IMR-90 (cell line): ENCODE data around the gene PPP1R16B. TPM values are rescaled to one million over a fixed set of nuclear protein-coding genes. Genes with fewer than 3 reads are reported as not detected.

ENCODE experiments used
- ATAC-seq: fragments of 200-7000 bp; cut with Tn5 transposase; 2 replicates; pipeline ENCODE4 v1.9.1; 2020; ENCODE audit warnings: low read depth, mild to moderate bottlenecking, moderate library complexity
- BruUV-seq: library from RNA; stranded (reverse); fragments of 400-500 nt; replicated peaks from 2 replicates; lab custom pipeline; 2021; lab: Mats Ljungman, UMichigan
- CTCF ChIA-PET: fragments of 300-600 bp; formaldehyde crosslinking; extraction: SDS; loops from one replicate; lab custom pipeline; 2021; ENCODE audit warnings: antibody characterized with exemption; lab: Yijun Ruan, JAX
- POLR2A ChIA-PET: fragments of 300-600 bp; sonication (Branson Sonifier 250); formaldehyde crosslinking; loops from one replicate; lab custom pipeline; 2022; ENCODE audit warnings: antibody characterized with exemption; ENCODE audit not compliant: unreplicated experiment; lab: Charles Lee
- DNase-seq: peaks from one replicate; pipeline ENCODE4 v3.0.0; 2013
- H2AFZ ChIP-seq: replicated peaks from 2 replicates; pipeline ENCODE3; 2013; ENCODE audit warnings: low read length, mild to moderate bottlenecking; ENCODE audit not compliant: poor library complexity
- H2AK5ac ChIP-seq: 2 replicates; pipeline ENCODE4 v1.6.1; 2013; ENCODE audit warnings: low read depth, low read length, inconsistent platforms
- H2AK9ac ChIP-seq: replicated peaks from 2 replicates; pipeline ENCODE3; 2013; ENCODE audit warnings: mild to moderate bottlenecking, low read depth, low read length, moderate library complexity; ENCODE audit not compliant: poor library complexity
- H2BK120ac ChIP-seq: 2 replicates; pipeline ENCODE4 v1.6.1; 2013; ENCODE audit warnings: low read depth, low read length, inconsistent platforms
- H2BK15ac ChIP-seq: 3 replicates; pipeline ENCODE4 v1.6.1; 2013; ENCODE audit warnings: low read depth, low read length, inconsistent platforms
- H2BK20ac ChIP-seq: 2 replicates; pipeline ENCODE4 v1.6.1; 2013; ENCODE audit warnings: low read depth, mild to moderate bottlenecking, inconsistent platforms, low read length, moderate library complexity
- H2BK5ac ChIP-seq: 2 replicates; pipeline ENCODE4 v1.6.1; 2013; ENCODE audit warnings: mild to moderate bottlenecking, low read depth, low read length, inconsistent platforms; ENCODE audit not compliant: poor library complexity, severe bottlenecking
- H3K14ac ChIP-seq: replicated peaks from 2 replicates; pipeline ENCODE4 v1.6.1; 2013; ENCODE audit warnings: low read depth, low read length, inconsistent platforms
- H3K18ac ChIP-seq: 2 replicates; pipeline ENCODE4 v1.6.1; 2013; ENCODE audit warnings: low read depth, low read length, control low read depth
- H3K23ac ChIP-seq: 2 replicates; pipeline ENCODE4 v1.6.1; 2013; ENCODE audit warnings: low read depth, low read length, inconsistent platforms
- H3K27ac ChIP-seq: 2 replicates; pipeline ENCODE4 v1.5.1; 2013; ENCODE audit warnings: mild to moderate bottlenecking, control low read depth, low read length; ENCODE audit not compliant: insufficient read depth
- H3K27me3 ChIP-seq: 2 replicates; pipeline ENCODE4 v1.6.1; 2013; ENCODE audit warnings: low read length; ENCODE audit not compliant: control insufficient read depth, insufficient read depth
- H3K36me3 ChIP-seq: 2 replicates; pipeline ENCODE4 v1.6.1; 2013; ENCODE audit warnings: low read length, mixed read lengths; ENCODE audit not compliant: control insufficient read depth, insufficient read depth
- H3K4ac ChIP-seq: 2 replicates; pipeline ENCODE4 v1.6.1; 2013; ENCODE audit warnings: low read depth, low read length, inconsistent platforms
- H3K4me1 ChIP-seq: 2 replicates; pipeline ENCODE4 v1.6.1; 2013; ENCODE audit warnings: low read length, mixed read lengths; ENCODE audit not compliant: control insufficient read depth, insufficient read depth
- H3K4me2 ChIP-seq: 2 replicates; pipeline ENCODE4 v1.6.1; 2013; ENCODE audit warnings: low read depth, mild to moderate bottlenecking, control low read depth, low read length, moderate library complexity
- H3K4me3 ChIP-seq: 2 replicates; pipeline ENCODE4 v1.5.1; 2013; ENCODE audit warnings: low read depth, mild to moderate bottlenecking, control low read depth, low read length, moderate library complexity; ENCODE audit not compliant: insufficient read depth
- H3K56ac ChIP-seq: 2 replicates; pipeline ENCODE4 v1.6.1; 2013; ENCODE audit warnings: low read length, inconsistent platforms; ENCODE audit not compliant: insufficient read depth; ENCODE audit errors: extremely low read depth
- H3K79me1 ChIP-seq, 2 experiments: 2 replicates each; pipeline ENCODE4 v1.6.1; 2013; ENCODE audit warnings: low read length in 2 of 2, inconsistent platforms in 1 of 2, low read depth in 1 of 2
- H3K9ac ChIP-seq: 2 replicates; pipeline ENCODE4 v1.6.1; 2013; ENCODE audit warnings: low read depth, low read length, control low read depth
- H3K9me1 ChIP-seq: 2 replicates; pipeline ENCODE4 v1.6.1; 2013; ENCODE audit warnings: low read length, inconsistent platforms; ENCODE audit not compliant: insufficient read depth
- H3K9me3 ChIP-seq: 2 replicates; pipeline ENCODE4 v1.6.1; 2013; ENCODE audit warnings: low read length; ENCODE audit not compliant: control insufficient read depth, insufficient read depth
- H4K20me1 ChIP-seq: 2 replicates; pipeline ENCODE4 v1.6.1; 2013; ENCODE audit warnings: low read length, inconsistent platforms; ENCODE audit not compliant: insufficient read depth
- H4K5ac ChIP-seq: 2 replicates; pipeline ENCODE4 v1.6.1; 2013; ENCODE audit warnings: mild to moderate bottlenecking, low read depth, low read length, control low read depth
- H4K8ac ChIP-seq, 2 experiments: 2 replicates each; pipeline ENCODE4 v1.6.1; 2013; ENCODE audit warnings: low read depth in 2 of 2, low read length in 2 of 2, control low read depth in 1 of 2, inconsistent platforms in 1 of 2
- H4K91ac ChIP-seq: 2 replicates; pipeline ENCODE4 v1.6.1; 2013; ENCODE audit warnings: low read depth, low read length, inconsistent platforms; ENCODE audit not compliant: insufficient read depth
- BHLHE40 ChIP-seq: fragments of 150-350 bp; IDR thresholded peaks from 2 replicates; pipeline ENCODE4 v1.6.1; 2016; ENCODE audit warnings: mild to moderate bottlenecking, low read depth, low read length
- CEBPB ChIP-seq: IDR thresholded peaks from 2 replicates; pipeline ENCODE4 v1.6.1; 2012; ENCODE audit warnings: low read depth, low read length, improper control_type of control experiment
- CHD1 ChIP-seq: IDR thresholded peaks from 2 replicates; pipeline ENCODE4 v1.6.1; 2012; ENCODE audit warnings: low read depth, low read length, improper control_type of control experiment
- FOS ChIP-seq: fragments of 150-350 bp; IDR thresholded peaks from 2 replicates; pipeline ENCODE4 v1.6.1; 2016; ENCODE audit warnings: low read depth, low read length
- MAFK ChIP-seq: IDR thresholded peaks from 2 replicates; pipeline ENCODE4 v1.6.1; 2012; ENCODE audit warnings: low read depth, low read length, improper control_type of control experiment
- MAZ ChIP-seq: IDR thresholded peaks from 2 replicates; pipeline ENCODE4 v1.6.1; 2012; ENCODE audit warnings: low read depth, mild to moderate bottlenecking, low read length, improper control_type of control experiment, moderate library complexity, borderline replicate concordance
- MXI1 ChIP-seq: IDR thresholded peaks from 2 replicates; pipeline ENCODE4 v1.6.1; 2012; ENCODE audit warnings: low read depth, mild to moderate bottlenecking, low read length, moderate library complexity, borderline replicate concordance
- NFE2L2 ChIP-seq: fragments of 150-350 bp; IDR thresholded peaks from 2 replicates; pipeline ENCODE4 v1.6.1; 2016; ENCODE audit warnings: low read depth, mild to moderate bottlenecking, low read length
- POLR2A ChIP-seq: IDR thresholded peaks from 2 replicates; pipeline ENCODE4 v1.6.1; 2012; ENCODE audit warnings: mild to moderate bottlenecking, low read depth, low read length
- RAD21 ChIP-seq: IDR thresholded peaks from 2 replicates; pipeline ENCODE4 v1.6.1; 2012; ENCODE audit warnings: low read length, improper control_type of control experiment
- RCOR1 ChIP-seq: IDR thresholded peaks from 2 replicates; pipeline ENCODE4 v1.6.1; 2012; ENCODE audit warnings: mild to moderate bottlenecking, low read length, improper control_type of control experiment; ENCODE audit not compliant: insufficient replicate concordance
- RFX5 ChIP-seq: IDR thresholded peaks from 2 replicates; pipeline ENCODE4 v1.8.0; 2012; ENCODE audit warnings: low read depth, mild to moderate bottlenecking, low read length, moderate library complexity
- SMC3 ChIP-seq: fragments of 150-350 bp; IDR thresholded peaks from 2 replicates; pipeline ENCODE4 v1.6.1; 2016; ENCODE audit warnings: low read depth, mild to moderate bottlenecking, antibody characterized with exemption, low read length, moderate library complexity
- WGBS, 2 experiments: methylation state at CpG; one replicate each; pipeline versions ENCODE4 v1.1.5 to v1.1.7; 2013; ENCODE audit warnings: missing lambda C conversion rate in 2 of 2; ENCODE audit not compliant: insufficient read length in 1 of 2; ENCODE audit errors: extremely low coverage in 2 of 2; 5-methylcytosine and 5-hydroxymethylcytosine counted together
- dilution Hi-C: fragments of 300-500 bp; cut with HindIII; formaldehyde crosslinking; loops from one replicate; pipeline ENCODE4 v1.14.3; 2018; ENCODE audit warnings: low sequenced_read_pairs; ENCODE audit not compliant: unreplicated experiment
- in situ Hi-C: fragments of 300-500 bp; cut with MboI; formaldehyde crosslinking; loops from 3 replicates; pipeline ENCODE4 v1.14.3; 2019; ENCODE audit warnings: low sequenced_read_pairs, inconsistent platforms, mixed read lengths
- intact Hi-C: fragments of 100-400 bp; cut with micrococcal nuclease; formaldehyde crosslinking; loops from 2 replicates; pipeline ENCODE4 v1.10.0; 2022
- polyA plus RNA-seq, 3 experiments: library from polyadenylated mRNA; depleted of rRNA; stranded (reverse); fragments of >200 nt; gene quantifications; 2 replicates each; pipeline ENCODE4 v1.2.3, GENCODE V29; 2012; ENCODE audit warnings: low replicate concordance in 1 of 3
- total RNA-seq: library from RNA; depleted of rRNA; stranded (reverse); fragments of >200 nt; gene quantifications from 2 replicates; pipeline ENCODE4 v1.2.3, GENCODE V29; 2012
- TF ChIP-seq, protein P1 (sequence below): fragments of 150-350 bp; IDR thresholded peaks from 2 replicates; pipeline ENCODE4 v1.6.1; 2017; ENCODE audit warnings: mild to moderate bottlenecking, antibody characterized with exemption, low read length, low read depth
- TF ChIP-seq, protein P2 (sequence below): conservative IDR thresholded peaks from 2 replicates; pipeline ENCODE4 v1.5.1; 2012; ENCODE audit warnings: mild to moderate bottlenecking, low read depth, low read length, improper control_type of control experiment
- TF ChIP-seq, protein P3 (sequence below): fragments of 150-350 bp; IDR thresholded peaks from 2 replicates; pipeline ENCODE4 v1.6.1; 2016; ENCODE audit warnings: low read depth, mild to moderate bottlenecking, low read length, moderate library complexity, borderline replicate concordance

The PPP1R16B gene
- total and polyA plus RNA-seq, 2 of the 4 experiments (the other 2 are of a cell fraction): not detected

- Histone ChIP-seq H3K4ac (no peak overlapping the region), H2BK15ac (no peak overlapping the region), H3K4me3 (no peak overlapping the region), H3K9ac (no peak overlapping the region), H4K8ac (no peak overlapping the region), H3K9me3 (no peaks in the 10 kb centered on the region), H4K20me1 (no peaks in the 10 kb centered on the region; the same call in 1 of the 2 replicates), H2BK20ac (no peak overlapping the region), H2AK9ac (no peak overlapping the region), H3K14ac (no peak overlapping the region), H2BK120ac (no peak overlapping the region), H3K36me3 (no peaks in the 10 kb centered on the region), H3K79me1 (no peaks in the 10 kb centered on the region), H3K9me1 (no peaks in the 10 kb centered on the region), H2AFZ (no peak overlapping the region), H3K18ac (no peak overlapping the region), H4K91ac (no peak overlapping the region), H3K4me2 (no peak overlapping the region), H4K5ac (no peak overlapping the region), H3K27ac (no peak overlapping the region), H3K56ac (no peak overlapping the region), H2BK5ac (no peak overlapping the region), H3K23ac (no peak overlapping the region), H2AK5ac (no peak overlapping the region), H3K4me1 (no peaks in the 10 kb centered on the region), H3K27me3 (peaks cover 12% of the 10 kb centered on the region)
- in situ Hi-C loops: no loop called here
- 93% methylated on average over 3 of the region's 4 CpGs; no CpG with 5 or more reads in 1 of the 2 experiments for WGBS, 2 experiments
- DNase-seq (no peak), ATAC-seq (no peak)
- intact Hi-C loops: no loop called here
- ChIA-PET CTCF (interaction anchor here (0.5 kb wide), 1 partner anchor 25 kb away, joined by 3 read pairs; no protein-coding TSS in a partner anchor), POLR2A (no interaction called here)
- dilution Hi-C loops: no loop called here
- TF ChIP-seq, protein P1, sequence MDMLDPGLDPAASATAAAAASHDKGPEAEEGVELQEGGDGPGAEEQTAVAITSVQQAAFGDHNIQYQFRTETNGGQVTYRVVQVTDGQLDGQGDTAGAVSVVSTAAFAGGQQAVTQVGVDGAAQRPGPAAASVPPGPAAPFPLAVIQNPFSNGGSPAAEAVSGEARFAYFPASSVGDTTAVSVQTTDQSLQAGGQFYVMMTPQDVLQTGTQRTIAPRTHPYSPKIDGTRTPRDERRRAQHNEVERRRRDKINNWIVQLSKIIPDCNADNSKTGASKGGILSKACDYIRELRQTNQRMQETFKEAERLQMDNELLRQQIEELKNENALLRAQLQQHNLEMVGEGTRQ: no peak
- TF ChIP-seq POLR2A (no peak), RFX5 (no peak), MAFK (no peak), CHD1 (no peak), BHLHE40 (no peak), CEBPB (no peak), MAZ (no peak), RCOR1 (no peak), RAD21 (no peak), NFE2L2 (no peak), FOS (no peak), SMC3 (no peak), MXI1 (no peak)
- TF ChIP-seq, protein P2, sequence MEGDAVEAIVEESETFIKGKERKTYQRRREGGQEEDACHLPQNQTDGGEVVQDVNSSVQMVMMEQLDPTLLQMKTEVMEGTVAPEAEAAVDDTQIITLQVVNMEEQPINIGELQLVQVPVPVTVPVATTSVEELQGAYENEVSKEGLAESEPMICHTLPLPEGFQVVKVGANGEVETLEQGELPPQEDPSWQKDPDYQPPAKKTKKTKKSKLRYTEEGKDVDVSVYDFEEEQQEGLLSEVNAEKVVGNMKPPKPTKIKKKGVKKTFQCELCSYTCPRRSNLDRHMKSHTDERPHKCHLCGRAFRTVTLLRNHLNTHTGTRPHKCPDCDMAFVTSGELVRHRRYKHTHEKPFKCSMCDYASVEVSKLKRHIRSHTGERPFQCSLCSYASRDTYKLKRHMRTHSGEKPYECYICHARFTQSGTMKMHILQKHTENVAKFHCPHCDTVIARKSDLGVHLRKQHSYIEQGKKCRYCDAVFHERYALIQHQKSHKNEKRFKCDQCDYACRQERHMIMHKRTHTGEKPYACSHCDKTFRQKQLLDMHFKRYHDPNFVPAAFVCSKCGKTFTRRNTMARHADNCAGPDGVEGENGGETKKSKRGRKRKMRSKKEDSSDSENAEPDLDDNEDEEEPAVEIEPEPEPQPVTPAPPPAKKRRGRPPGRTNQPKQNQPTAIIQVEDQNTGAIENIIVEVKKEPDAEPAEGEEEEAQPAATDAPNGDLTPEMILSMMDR: no peak
- TF ChIP-seq, protein P3, sequence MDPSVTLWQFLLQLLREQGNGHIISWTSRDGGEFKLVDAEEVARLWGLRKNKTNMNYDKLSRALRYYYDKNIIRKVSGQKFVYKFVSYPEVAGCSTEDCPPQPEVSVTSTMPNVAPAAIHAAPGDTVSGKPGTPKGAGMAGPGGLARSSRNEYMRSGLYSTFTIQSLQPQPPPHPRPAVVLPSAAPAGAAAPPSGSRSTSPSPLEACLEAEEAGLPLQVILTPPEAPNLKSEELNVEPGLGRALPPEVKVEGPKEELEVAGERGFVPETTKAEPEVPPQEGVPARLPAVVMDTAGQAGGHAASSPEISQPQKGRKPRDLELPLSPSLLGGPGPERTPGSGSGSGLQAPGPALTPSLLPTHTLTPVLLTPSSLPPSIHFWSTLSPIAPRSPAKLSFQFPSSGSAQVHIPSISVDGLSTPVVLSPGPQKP: no peak
- no TSS peak for BruUV-seq
These were observed 76.4 kb downstream of the PPP1R16B start for GRCh38 chr20:38881806-38882440.
